PC-9 (cell line): ENCODE measurements around the gene ZBED4.

Experiments
- EZH2 ChIP-seq: fragments of 200-600 bp; sonication (generic); IDR thresholded peaks from 2 replicates; pipeline ENCODE4 v1.8.0; 2017; ENCODE audit warnings: antibody characterized with exemption, low read depth
- TF ChIP-seq, protein P1 (sequence below): fragments of 200-600 bp; sonication (generic); conservative IDR thresholded peaks from 2 replicates; pipeline ENCODE4 v1.6.1; 2017; ENCODE audit warnings: mixed run types, antibody characterized with exemption, mild to moderate bottlenecking, moderate library complexity

DNA sequence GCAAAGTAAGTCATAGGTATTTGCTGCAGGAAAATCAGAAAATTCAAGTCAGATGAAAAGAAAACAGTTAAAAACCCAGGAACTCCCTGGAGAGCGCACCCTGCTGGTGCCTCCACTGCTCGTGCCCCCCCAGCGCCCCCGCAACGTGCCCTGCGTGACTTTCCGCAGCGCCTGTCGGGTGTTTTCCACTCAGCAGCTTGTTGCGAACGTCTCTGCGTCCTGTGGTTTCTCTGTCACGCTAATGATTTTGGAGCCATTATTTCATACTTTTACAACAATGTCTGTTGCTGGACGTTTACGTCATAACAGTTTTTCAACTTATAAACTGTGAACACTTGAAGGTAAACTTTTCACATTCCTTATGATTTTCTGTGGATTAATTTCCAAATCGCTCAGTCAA is 69.8 kb downstream of the ZBED4 start:
- TF ChIP-seq, protein P1, sequence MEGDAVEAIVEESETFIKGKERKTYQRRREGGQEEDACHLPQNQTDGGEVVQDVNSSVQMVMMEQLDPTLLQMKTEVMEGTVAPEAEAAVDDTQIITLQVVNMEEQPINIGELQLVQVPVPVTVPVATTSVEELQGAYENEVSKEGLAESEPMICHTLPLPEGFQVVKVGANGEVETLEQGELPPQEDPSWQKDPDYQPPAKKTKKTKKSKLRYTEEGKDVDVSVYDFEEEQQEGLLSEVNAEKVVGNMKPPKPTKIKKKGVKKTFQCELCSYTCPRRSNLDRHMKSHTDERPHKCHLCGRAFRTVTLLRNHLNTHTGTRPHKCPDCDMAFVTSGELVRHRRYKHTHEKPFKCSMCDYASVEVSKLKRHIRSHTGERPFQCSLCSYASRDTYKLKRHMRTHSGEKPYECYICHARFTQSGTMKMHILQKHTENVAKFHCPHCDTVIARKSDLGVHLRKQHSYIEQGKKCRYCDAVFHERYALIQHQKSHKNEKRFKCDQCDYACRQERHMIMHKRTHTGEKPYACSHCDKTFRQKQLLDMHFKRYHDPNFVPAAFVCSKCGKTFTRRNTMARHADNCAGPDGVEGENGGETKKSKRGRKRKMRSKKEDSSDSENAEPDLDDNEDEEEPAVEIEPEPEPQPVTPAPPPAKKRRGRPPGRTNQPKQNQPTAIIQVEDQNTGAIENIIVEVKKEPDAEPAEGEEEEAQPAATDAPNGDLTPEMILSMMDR = peak; percentile 38; the same call in 1 of the 2 replicates
- TF ChIP-seq EZH2 = no peak
